ENCODE data around the gene ETNK1.

- TF ChIP-seq EZH2phosphoT487 (IDR thresholded peaks at IDR 0.05; ENCODE audit: insufficient read depth, low read depth) (no peak), EZH2 (IDR thresholded peaks at IDR 0.05; ENCODE audit: insufficient read depth, poor library complexity, severe bottlenecking) (no peak)
Measured at GRCh38 chr12:22656376-22656775, 31.4 kb downstream of the ETNK1 start.

All from GM23248 (cell line).